Osteoblast (primary cell): ENCODE results near the gene EGLN3. TPM values are rescaled to one million over a fixed set of nuclear protein-coding genes. Genes with fewer than 3 reads are reported as not detected.

ENCODE experiments used
- DNase-seq: peaks from one replicate; pipeline ENCODE4 v3.0.0; 2011; ENCODE audit warnings: low spot score, mixed read lengths; ENCODE audit not compliant: insufficient read length; ENCODE audit errors: missing footprints
- H2AFZ ChIP-seq: 2 replicates; pipeline ENCODE4 v1.6.0; 2011; ENCODE audit warnings: mild to moderate bottlenecking, low read length
- H3K27ac ChIP-seq: 2 replicates; pipeline ENCODE4 v1.5.1; 2011; ENCODE audit warnings: mild to moderate bottlenecking, low read depth, low read length, moderate library complexity
- H3K27me3 ChIP-seq: 2 replicates; pipeline ENCODE4 v1.6.0; 2012; ENCODE audit warnings: mild to moderate bottlenecking, control low read depth, inconsistent platforms, low read length, moderate library complexity; ENCODE audit not compliant: insufficient read depth
- H3K36me3 ChIP-seq: 2 replicates; pipeline ENCODE4 v1.5.1; 2011; ENCODE audit warnings: mild to moderate bottlenecking, low read length, control low read depth, moderate library complexity; ENCODE audit not compliant: insufficient read depth
- H3K4me1 ChIP-seq: 2 replicates; pipeline ENCODE4 v1.5.1; 2011; ENCODE audit warnings: mild to moderate bottlenecking, low read length, control low read depth, moderate library complexity; ENCODE audit not compliant: insufficient read depth
- H3K4me2 ChIP-seq: 2 replicates; pipeline ENCODE4 v1.6.0; 2011; ENCODE audit warnings: mild to moderate bottlenecking, low read length; ENCODE audit not compliant: insufficient read depth
- H3K4me3 ChIP-seq: fragments of 200-600 bp; sonication (generic); 3 replicates; pipeline ENCODE4 v1.5.1; 2012; ENCODE audit warnings: mild to moderate bottlenecking, low read length, inconsistent platforms; ENCODE audit not compliant: insufficient read depth
- H3K79me2 ChIP-seq: 2 replicates; pipeline ENCODE4 v1.6.0; 2012; ENCODE audit warnings: mild to moderate bottlenecking, low read length, control low read depth, inconsistent platforms; ENCODE audit not compliant: insufficient read depth
- H3K9me3 ChIP-seq: 2 replicates; pipeline ENCODE4 v1.5.1; 2011; ENCODE audit warnings: low read depth, low read length, control low read depth
- H4K20me1 ChIP-seq: 2 replicates; pipeline ENCODE4 v1.6.0; 2012; ENCODE audit warnings: mild to moderate bottlenecking, low read length, control low read depth; ENCODE audit not compliant: insufficient read depth
- CTCF ChIP-seq: IDR thresholded peaks from 2 replicates; pipeline ENCODE4 v1.5.1; 2011; ENCODE audit warnings: mild to moderate bottlenecking, low read depth, low read length, moderate library complexity; ENCODE audit errors: extremely low read depth
- total RNA-seq: library from RNA; depleted of rRNA; stranded (reverse); fragments of >200 nt; gene quantifications from 2 replicates; pipeline ENCODE4 v1.2.3, GENCODE V29; 2012

The EGLN3 gene
- total RNA-seq, 1 donor: under 0.01 TPM

GRCh38 chr14:33911046-33911445, 39.8 kb downstream of the EGLN3 start:
- DNase-seq: no peak
- H4K20me1 ChIP-seq: no peaks in the 10 kb centered on the region
- no peaks in the 10 kb centered on the region for H3K9me3 ChIP-seq
- no peaks in the 10 kb centered on the region for H3K36me3 ChIP-seq
- TF ChIP-seq CTCF: no peak
- H3K4me2 ChIP-seq: no peak overlapping the region
- no peak overlapping the region for H2AFZ ChIP-seq
- no peaks in the 10 kb centered on the region for H3K79me2 ChIP-seq
- H3K27me3 ChIP-seq: no peaks in the 10 kb centered on the region
- H3K4me3 ChIP-seq: no peak overlapping the region
- no peak overlapping the region for H3K27ac ChIP-seq
- H3K4me1 ChIP-seq: no peaks in the 10 kb centered on the region

- no peaks in the 10 kb centered on the region for H3K9me3 ChIP-seq
- no peaks in the 10 kb centered on the region for H3K27me3 ChIP-seq
- H3K4me2 ChIP-seq: no peak overlapping the region
- DNase-seq: no peak
- no peaks in the 10 kb centered on the region for H3K36me3 ChIP-seq
- H4K20me1 ChIP-seq: no peaks in the 10 kb centered on the region
- no peaks in the 10 kb centered on the region for H3K79me2 ChIP-seq
- H3K4me1 ChIP-seq: no peaks in the 10 kb centered on the region
- no peak overlapping the region for H2AFZ ChIP-seq
- no peak overlapping the region for H3K27ac ChIP-seq
- H3K4me3 ChIP-seq: no peak overlapping the region
- no peak for TF ChIP-seq CTCF
Measured at GRCh38 chr14:33910435-33910834, 40.4 kb downstream of the EGLN3 start.

- Histone ChIP-seq H3K4me3 (no peak overlapping the region), H3K27ac (no peak overlapping the region), H2AFZ (no peak overlapping the region), H3K36me3 (no peaks in the 10 kb centered on the region), H3K27me3 (no peaks in the 10 kb centered on the region), H3K4me1 (no peaks in the 10 kb centered on the region), H4K20me1 (no peaks in the 10 kb centered on the region), H3K79me2 (no peaks in the 10 kb centered on the region), H3K4me2 (no peak overlapping the region), H3K9me3 (no peaks in the 10 kb centered on the region)
- no peak for TF ChIP-seq CTCF
- no peak for DNase-seq
Measured at GRCh38 chr14:33909380-33910084, 41.3 kb downstream of the EGLN3 start.

- no peak overlapping the region for H3K27ac ChIP-seq
Measured at GRCh38 chr14:33908540-33909223, 42.2 kb downstream of the EGLN3 start.

More at GRCh38 chr14:33908540-33909223, 42.2 kb downstream of the EGLN3 start:
- H3K4me3 ChIP-seq: no peak overlapping the region
- no peak overlapping the region for H3K4me2 ChIP-seq
- no peaks in the 10 kb centered on the region for H3K27me3 ChIP-seq
- H3K36me3 ChIP-seq: no peaks in the 10 kb centered on the region
- H2AFZ ChIP-seq: no peak overlapping the region
- no peak for TF ChIP-seq CTCF
- no peaks in the 10 kb centered on the region for H4K20me1 ChIP-seq
- no peaks in the 10 kb centered on the region for H3K79me2 ChIP-seq
- no peaks in the 10 kb centered on the region for H3K9me3 ChIP-seq
- no peaks in the 10 kb centered on the region for H3K4me1 ChIP-seq
- no peak for DNase-seq
